IMR-90 (cell line): Measurements from ENCODE around the gene GCNT3. TPM values are rescaled to one million over a fixed set of nuclear protein-coding genes. Genes with fewer than 3 reads are reported as not detected.

Experiments
- ATAC-seq: fragments of 200-7000 bp; cut with Tn5 transposase; 2 replicates; pipeline ENCODE4 v1.9.1; 2020; ENCODE audit warnings: low read depth, mild to moderate bottlenecking, moderate library complexity
- BruUV-seq: library from RNA; stranded (reverse); fragments of 400-500 nt; replicated peaks from 2 replicates; lab custom pipeline; 2021; lab: Mats Ljungman, UMichigan
- CTCF ChIA-PET: fragments of 300-600 bp; formaldehyde crosslinking; extraction: SDS; loops from one replicate; lab custom pipeline; 2021; ENCODE audit warnings: antibody characterized with exemption; lab: Yijun Ruan, JAX
- POLR2A ChIA-PET: fragments of 300-600 bp; sonication (Branson Sonifier 250); formaldehyde crosslinking; loops from one replicate; lab custom pipeline; 2022; ENCODE audit warnings: antibody characterized with exemption; ENCODE audit not compliant: unreplicated experiment; lab: Charles Lee
- DNase-seq: peaks from one replicate; pipeline ENCODE4 v3.0.0; 2013
- H2AFZ ChIP-seq: replicated peaks from 2 replicates; pipeline ENCODE3; 2013; ENCODE audit warnings: low read length, mild to moderate bottlenecking; ENCODE audit not compliant: poor library complexity
- H2AK5ac ChIP-seq: 2 replicates; pipeline ENCODE4 v1.6.1; 2013; ENCODE audit warnings: low read depth, low read length, inconsistent platforms
- H2AK9ac ChIP-seq: replicated peaks from 2 replicates; pipeline ENCODE3; 2013; ENCODE audit warnings: mild to moderate bottlenecking, low read depth, low read length, moderate library complexity; ENCODE audit not compliant: poor library complexity
- H2BK120ac ChIP-seq: 2 replicates; pipeline ENCODE4 v1.6.1; 2013; ENCODE audit warnings: low read depth, low read length, inconsistent platforms
- H2BK15ac ChIP-seq: 3 replicates; pipeline ENCODE4 v1.6.1; 2013; ENCODE audit warnings: low read depth, low read length, inconsistent platforms
- H2BK20ac ChIP-seq: 2 replicates; pipeline ENCODE4 v1.6.1; 2013; ENCODE audit warnings: low read depth, mild to moderate bottlenecking, inconsistent platforms, low read length, moderate library complexity
- H2BK5ac ChIP-seq: 2 replicates; pipeline ENCODE4 v1.6.1; 2013; ENCODE audit warnings: mild to moderate bottlenecking, low read depth, low read length, inconsistent platforms; ENCODE audit not compliant: poor library complexity, severe bottlenecking
- H3K14ac ChIP-seq: replicated peaks from 2 replicates; pipeline ENCODE4 v1.6.1; 2013; ENCODE audit warnings: low read depth, low read length, inconsistent platforms
- H3K18ac ChIP-seq: 2 replicates; pipeline ENCODE4 v1.6.1; 2013; ENCODE audit warnings: low read depth, low read length, control low read depth
- H3K23ac ChIP-seq: 2 replicates; pipeline ENCODE4 v1.6.1; 2013; ENCODE audit warnings: low read depth, low read length, inconsistent platforms
- H3K27ac ChIP-seq: 2 replicates; pipeline ENCODE4 v1.5.1; 2013; ENCODE audit warnings: mild to moderate bottlenecking, control low read depth, low read length; ENCODE audit not compliant: insufficient read depth
- H3K27me3 ChIP-seq: 2 replicates; pipeline ENCODE4 v1.6.1; 2013; ENCODE audit warnings: low read length; ENCODE audit not compliant: control insufficient read depth, insufficient read depth
- H3K36me3 ChIP-seq: 2 replicates; pipeline ENCODE4 v1.6.1; 2013; ENCODE audit warnings: low read length, mixed read lengths; ENCODE audit not compliant: control insufficient read depth, insufficient read depth
- H3K4ac ChIP-seq: 2 replicates; pipeline ENCODE4 v1.6.1; 2013; ENCODE audit warnings: low read depth, low read length, inconsistent platforms
- H3K4me1 ChIP-seq: 2 replicates; pipeline ENCODE4 v1.6.1; 2013; ENCODE audit warnings: low read length, mixed read lengths; ENCODE audit not compliant: control insufficient read depth, insufficient read depth
- H3K4me2 ChIP-seq: 2 replicates; pipeline ENCODE4 v1.6.1; 2013; ENCODE audit warnings: low read depth, mild to moderate bottlenecking, control low read depth, low read length, moderate library complexity
- H3K4me3 ChIP-seq: 2 replicates; pipeline ENCODE4 v1.5.1; 2013; ENCODE audit warnings: low read depth, mild to moderate bottlenecking, control low read depth, low read length, moderate library complexity; ENCODE audit not compliant: insufficient read depth
- H3K56ac ChIP-seq: 2 replicates; pipeline ENCODE4 v1.6.1; 2013; ENCODE audit warnings: low read length, inconsistent platforms; ENCODE audit not compliant: insufficient read depth; ENCODE audit errors: extremely low read depth
- H3K79me1 ChIP-seq, 2 experiments: 2 replicates each; pipeline ENCODE4 v1.6.1; 2013; ENCODE audit warnings: low read length in 2 of 2, inconsistent platforms in 1 of 2, low read depth in 1 of 2
- H3K9ac ChIP-seq: 2 replicates; pipeline ENCODE4 v1.6.1; 2013; ENCODE audit warnings: low read depth, low read length, control low read depth
- H3K9me1 ChIP-seq: 2 replicates; pipeline ENCODE4 v1.6.1; 2013; ENCODE audit warnings: low read length, inconsistent platforms; ENCODE audit not compliant: insufficient read depth
- H3K9me3 ChIP-seq: 2 replicates; pipeline ENCODE4 v1.6.1; 2013; ENCODE audit warnings: low read length; ENCODE audit not compliant: control insufficient read depth, insufficient read depth
- H4K20me1 ChIP-seq: 2 replicates; pipeline ENCODE4 v1.6.1; 2013; ENCODE audit warnings: low read length, inconsistent platforms; ENCODE audit not compliant: insufficient read depth
- H4K5ac ChIP-seq: 2 replicates; pipeline ENCODE4 v1.6.1; 2013; ENCODE audit warnings: mild to moderate bottlenecking, low read depth, low read length, control low read depth
- H4K8ac ChIP-seq, 2 experiments: 2 replicates each; pipeline ENCODE4 v1.6.1; 2013; ENCODE audit warnings: low read depth in 2 of 2, low read length in 2 of 2, control low read depth in 1 of 2, inconsistent platforms in 1 of 2
- H4K91ac ChIP-seq: 2 replicates; pipeline ENCODE4 v1.6.1; 2013; ENCODE audit warnings: low read depth, low read length, inconsistent platforms; ENCODE audit not compliant: insufficient read depth
- BHLHE40 ChIP-seq: fragments of 150-350 bp; IDR thresholded peaks from 2 replicates; pipeline ENCODE4 v1.6.1; 2016; ENCODE audit warnings: mild to moderate bottlenecking, low read depth, low read length
- FOS ChIP-seq: fragments of 150-350 bp; IDR thresholded peaks from 2 replicates; pipeline ENCODE4 v1.6.1; 2016; ENCODE audit warnings: low read depth, low read length
- MAFK ChIP-seq: IDR thresholded peaks from 2 replicates; pipeline ENCODE4 v1.6.1; 2012; ENCODE audit warnings: low read depth, low read length, improper control_type of control experiment
- MAZ ChIP-seq: IDR thresholded peaks from 2 replicates; pipeline ENCODE4 v1.6.1; 2012; ENCODE audit warnings: low read depth, mild to moderate bottlenecking, low read length, improper control_type of control experiment, moderate library complexity, borderline replicate concordance
- NFE2L2 ChIP-seq: fragments of 150-350 bp; IDR thresholded peaks from 2 replicates; pipeline ENCODE4 v1.6.1; 2016; ENCODE audit warnings: low read depth, mild to moderate bottlenecking, low read length
- RAD21 ChIP-seq: IDR thresholded peaks from 2 replicates; pipeline ENCODE4 v1.6.1; 2012; ENCODE audit warnings: low read length, improper control_type of control experiment
- WGBS, 2 experiments: methylation state at CpG; one replicate each; pipeline versions ENCODE4 v1.1.5 to v1.1.7; 2013; ENCODE audit warnings: missing lambda C conversion rate in 2 of 2; ENCODE audit not compliant: insufficient read length in 1 of 2; ENCODE audit errors: extremely low coverage in 2 of 2; 5-methylcytosine and 5-hydroxymethylcytosine counted together
- dilution Hi-C: fragments of 300-500 bp; cut with HindIII; formaldehyde crosslinking; loops from one replicate; pipeline ENCODE4 v1.14.3; 2018; ENCODE audit warnings: low sequenced_read_pairs; ENCODE audit not compliant: unreplicated experiment
- in situ Hi-C: fragments of 300-500 bp; cut with MboI; formaldehyde crosslinking; loops from 3 replicates; pipeline ENCODE4 v1.14.3; 2019; ENCODE audit warnings: low sequenced_read_pairs, inconsistent platforms, mixed read lengths
- intact Hi-C: fragments of 100-400 bp; cut with micrococcal nuclease; formaldehyde crosslinking; loops from 2 replicates; pipeline ENCODE4 v1.10.0; 2022
- polyA plus RNA-seq, 3 experiments: library from polyadenylated mRNA; depleted of rRNA; stranded (reverse); fragments of >200 nt; gene quantifications; 2 replicates each; pipeline ENCODE4 v1.2.3, GENCODE V29; 2012; ENCODE audit warnings: low replicate concordance in 1 of 3
- total RNA-seq: library from RNA; depleted of rRNA; stranded (reverse); fragments of >200 nt; gene quantifications from 2 replicates; pipeline ENCODE4 v1.2.3, GENCODE V29; 2012
- TF ChIP-seq, protein P1 (sequence below): fragments of 150-350 bp; IDR thresholded peaks from 2 replicates; pipeline ENCODE4 v1.6.1; 2016; ENCODE audit warnings: low read depth, mild to moderate bottlenecking, low read length, moderate library complexity, borderline replicate concordance
- TF ChIP-seq, protein P2 (sequence below): fragments of 150-350 bp; IDR thresholded peaks from 2 replicates; pipeline ENCODE4 v1.6.1; 2017; ENCODE audit warnings: mild to moderate bottlenecking, antibody characterized with exemption, low read length, low read depth
- TF ChIP-seq, protein P3 (sequence below): conservative IDR thresholded peaks from 2 replicates; pipeline ENCODE4 v1.5.1; 2012; ENCODE audit warnings: mild to moderate bottlenecking, low read depth, low read length, improper control_type of control experiment

Gene GCNT3
- total and polyA plus RNA-seq, 2 of the 4 experiments (the other 2 are of a cell fraction): not detected

DNA sequence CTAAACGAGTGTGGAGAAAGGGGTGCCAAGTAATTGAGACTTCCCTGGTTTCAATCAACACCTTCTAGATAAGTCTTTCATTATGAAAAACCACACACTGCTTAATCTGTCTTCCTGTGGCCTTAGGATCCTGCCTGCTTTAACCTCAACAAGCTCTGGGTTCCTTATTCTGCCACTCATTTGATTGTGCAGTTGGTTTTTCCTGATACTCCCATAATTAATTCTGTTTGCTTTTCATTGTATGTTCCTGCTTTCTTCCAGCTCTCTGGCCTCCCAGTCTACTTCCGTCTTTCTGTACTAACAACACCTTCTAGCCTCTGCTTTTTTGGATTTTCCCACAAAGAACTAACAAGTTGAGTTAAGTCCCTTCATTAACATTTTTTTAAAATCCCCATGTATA lies 20.2 kb upstream of the GCNT3 start:
- H3K4me2 ChIP-seq: no peak overlapping the region
- dilution Hi-C loops (no loop called here), in situ Hi-C loops (no loop called here), intact Hi-C loops (no loop called here)
- no CpG with 5 or more reads among the region's 2 CpGs for WGBS, 2 experiments
- no peak overlapping the region for H3K14ac ChIP-seq
- H3K9me3 ChIP-seq: no peaks in the 10 kb centered on the region
- no peaks in the 10 kb centered on the region for H3K9me1 ChIP-seq
- no TSS peak for BruUV-seq
- no peak overlapping the region for H3K4me3 ChIP-seq
- no peaks in the 10 kb centered on the region for H3K36me3 ChIP-seq
- H3K27me3 ChIP-seq: peaks cover 2% of the 10 kb centered on the region; the same call in 1 of the 2 replicates
- no peak overlapping the region for H2BK20ac ChIP-seq
- no peak overlapping the region for H2BK120ac ChIP-seq
- POLR2A ChIA-PET: no interaction called here
- H2AFZ ChIP-seq: no peak overlapping the region
- H3K23ac ChIP-seq: no peak overlapping the region
- no peak overlapping the region for H3K4ac ChIP-seq
- no peak overlapping the region for H3K56ac ChIP-seq
- H2AK5ac ChIP-seq: no peak overlapping the region
- H3K27ac ChIP-seq: no peak overlapping the region
- no peak overlapping the region for H2AK9ac ChIP-seq
- DNase-seq (no peak), ATAC-seq (no peak)
- H4K91ac ChIP-seq: no peak overlapping the region
- no peak overlapping the region for H3K18ac ChIP-seq
- no peaks in the 10 kb centered on the region for H4K20me1 ChIP-seq
- H2BK15ac ChIP-seq: no peak overlapping the region
- TF ChIP-seq NFE2L2 (no peak), MAFK (no peak), BHLHE40 (no peak), MAZ (no peak), RAD21 (no peak), FOS (no peak)
- TF ChIP-seq, protein P1, sequence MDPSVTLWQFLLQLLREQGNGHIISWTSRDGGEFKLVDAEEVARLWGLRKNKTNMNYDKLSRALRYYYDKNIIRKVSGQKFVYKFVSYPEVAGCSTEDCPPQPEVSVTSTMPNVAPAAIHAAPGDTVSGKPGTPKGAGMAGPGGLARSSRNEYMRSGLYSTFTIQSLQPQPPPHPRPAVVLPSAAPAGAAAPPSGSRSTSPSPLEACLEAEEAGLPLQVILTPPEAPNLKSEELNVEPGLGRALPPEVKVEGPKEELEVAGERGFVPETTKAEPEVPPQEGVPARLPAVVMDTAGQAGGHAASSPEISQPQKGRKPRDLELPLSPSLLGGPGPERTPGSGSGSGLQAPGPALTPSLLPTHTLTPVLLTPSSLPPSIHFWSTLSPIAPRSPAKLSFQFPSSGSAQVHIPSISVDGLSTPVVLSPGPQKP: no peak
- TF ChIP-seq, protein P2, sequence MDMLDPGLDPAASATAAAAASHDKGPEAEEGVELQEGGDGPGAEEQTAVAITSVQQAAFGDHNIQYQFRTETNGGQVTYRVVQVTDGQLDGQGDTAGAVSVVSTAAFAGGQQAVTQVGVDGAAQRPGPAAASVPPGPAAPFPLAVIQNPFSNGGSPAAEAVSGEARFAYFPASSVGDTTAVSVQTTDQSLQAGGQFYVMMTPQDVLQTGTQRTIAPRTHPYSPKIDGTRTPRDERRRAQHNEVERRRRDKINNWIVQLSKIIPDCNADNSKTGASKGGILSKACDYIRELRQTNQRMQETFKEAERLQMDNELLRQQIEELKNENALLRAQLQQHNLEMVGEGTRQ: no peak
- TF ChIP-seq, protein P3, sequence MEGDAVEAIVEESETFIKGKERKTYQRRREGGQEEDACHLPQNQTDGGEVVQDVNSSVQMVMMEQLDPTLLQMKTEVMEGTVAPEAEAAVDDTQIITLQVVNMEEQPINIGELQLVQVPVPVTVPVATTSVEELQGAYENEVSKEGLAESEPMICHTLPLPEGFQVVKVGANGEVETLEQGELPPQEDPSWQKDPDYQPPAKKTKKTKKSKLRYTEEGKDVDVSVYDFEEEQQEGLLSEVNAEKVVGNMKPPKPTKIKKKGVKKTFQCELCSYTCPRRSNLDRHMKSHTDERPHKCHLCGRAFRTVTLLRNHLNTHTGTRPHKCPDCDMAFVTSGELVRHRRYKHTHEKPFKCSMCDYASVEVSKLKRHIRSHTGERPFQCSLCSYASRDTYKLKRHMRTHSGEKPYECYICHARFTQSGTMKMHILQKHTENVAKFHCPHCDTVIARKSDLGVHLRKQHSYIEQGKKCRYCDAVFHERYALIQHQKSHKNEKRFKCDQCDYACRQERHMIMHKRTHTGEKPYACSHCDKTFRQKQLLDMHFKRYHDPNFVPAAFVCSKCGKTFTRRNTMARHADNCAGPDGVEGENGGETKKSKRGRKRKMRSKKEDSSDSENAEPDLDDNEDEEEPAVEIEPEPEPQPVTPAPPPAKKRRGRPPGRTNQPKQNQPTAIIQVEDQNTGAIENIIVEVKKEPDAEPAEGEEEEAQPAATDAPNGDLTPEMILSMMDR: no peak
- CTCF ChIA-PET: no interaction called here
- H4K5ac ChIP-seq: no peak overlapping the region
- no peaks in the 10 kb centered on the region for H3K4me1 ChIP-seq
- no peak overlapping the region for H3K9ac ChIP-seq
- H4K8ac ChIP-seq: no peak overlapping the region
- H2BK5ac ChIP-seq: no peak overlapping the region
- H3K79me1 ChIP-seq: no peaks in the 10 kb centered on the region
